ENCODE measurements around the gene OPRL1. TPM values are rescaled to one million over a fixed set of nuclear protein-coding genes. Genes with fewer than 3 reads are reported as not detected.

OPRL1 gene
- total RNA-seq, 4 donors from 2014 or later: 0.14 to 0.32 TPM; not detected in 2

- no peaks in the 10 kb centered on the region for H3K9me3 ChIP-seq
- no peak for TF ChIP-seq POLR2A (IDR thresholded peaks at IDR 0.05)
- TF ChIP-seq, protein P1, sequence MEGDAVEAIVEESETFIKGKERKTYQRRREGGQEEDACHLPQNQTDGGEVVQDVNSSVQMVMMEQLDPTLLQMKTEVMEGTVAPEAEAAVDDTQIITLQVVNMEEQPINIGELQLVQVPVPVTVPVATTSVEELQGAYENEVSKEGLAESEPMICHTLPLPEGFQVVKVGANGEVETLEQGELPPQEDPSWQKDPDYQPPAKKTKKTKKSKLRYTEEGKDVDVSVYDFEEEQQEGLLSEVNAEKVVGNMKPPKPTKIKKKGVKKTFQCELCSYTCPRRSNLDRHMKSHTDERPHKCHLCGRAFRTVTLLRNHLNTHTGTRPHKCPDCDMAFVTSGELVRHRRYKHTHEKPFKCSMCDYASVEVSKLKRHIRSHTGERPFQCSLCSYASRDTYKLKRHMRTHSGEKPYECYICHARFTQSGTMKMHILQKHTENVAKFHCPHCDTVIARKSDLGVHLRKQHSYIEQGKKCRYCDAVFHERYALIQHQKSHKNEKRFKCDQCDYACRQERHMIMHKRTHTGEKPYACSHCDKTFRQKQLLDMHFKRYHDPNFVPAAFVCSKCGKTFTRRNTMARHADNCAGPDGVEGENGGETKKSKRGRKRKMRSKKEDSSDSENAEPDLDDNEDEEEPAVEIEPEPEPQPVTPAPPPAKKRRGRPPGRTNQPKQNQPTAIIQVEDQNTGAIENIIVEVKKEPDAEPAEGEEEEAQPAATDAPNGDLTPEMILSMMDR (IDR thresholded peaks at IDR 0.05): no peak
- no peak for TF ChIP-seq EP300 (IDR thresholded peaks at IDR 0.05; ENCODE audit: low read depth)
- no peak for TF ChIP-seq POLR2AphosphoS5 (IDR thresholded peaks at IDR 0.05)
- 58% methylated on average over 16 of the region's 22 CpGs; no CpG with 5 or more reads in 1 of the 2 donors for WGBS, 2 donors (ENCODE audit: low coverage in 1 of 2)
- H3K4me3 ChIP-seq: no peak within 1 kb of the TSS
- peaks cover 22% of the 10 kb centered on the region for H3K27me3 ChIP-seq
- peak; percentile 7 for DNase-seq
- H3K36me3 ChIP-seq: no peaks in the 10 kb centered on the region
- in situ Hi-C loops (cut with MboI; ENCODE audit: low pct_ligation_motif_present in 1 of 4, low pct_unique_long_range_greater_than_20kb in 1 of 4, low sequenced_read_pairs in 3 of 4): no loop called here
- no peak within 1 kb of the TSS for H3K27ac ChIP-seq
- intact Hi-C loops (cut with DNase I; ENCODE audit: low total_unique reads): no loop called here
- peaks cover 0 to 5% (median 4%) of the 10 kb centered on the region in 4 donors for H3K4me1 ChIP-seq
These were observed 27.3 kb downstream of the OPRL1 start, which contains the start of gene NPBWR2 for GRCh38 chr20:64106981-64107735. TSS of gene NPBWR2 (minus strand) at chr20:64107565. CDS start at chr20:64106831, 734 bp downstream.

DNA sequence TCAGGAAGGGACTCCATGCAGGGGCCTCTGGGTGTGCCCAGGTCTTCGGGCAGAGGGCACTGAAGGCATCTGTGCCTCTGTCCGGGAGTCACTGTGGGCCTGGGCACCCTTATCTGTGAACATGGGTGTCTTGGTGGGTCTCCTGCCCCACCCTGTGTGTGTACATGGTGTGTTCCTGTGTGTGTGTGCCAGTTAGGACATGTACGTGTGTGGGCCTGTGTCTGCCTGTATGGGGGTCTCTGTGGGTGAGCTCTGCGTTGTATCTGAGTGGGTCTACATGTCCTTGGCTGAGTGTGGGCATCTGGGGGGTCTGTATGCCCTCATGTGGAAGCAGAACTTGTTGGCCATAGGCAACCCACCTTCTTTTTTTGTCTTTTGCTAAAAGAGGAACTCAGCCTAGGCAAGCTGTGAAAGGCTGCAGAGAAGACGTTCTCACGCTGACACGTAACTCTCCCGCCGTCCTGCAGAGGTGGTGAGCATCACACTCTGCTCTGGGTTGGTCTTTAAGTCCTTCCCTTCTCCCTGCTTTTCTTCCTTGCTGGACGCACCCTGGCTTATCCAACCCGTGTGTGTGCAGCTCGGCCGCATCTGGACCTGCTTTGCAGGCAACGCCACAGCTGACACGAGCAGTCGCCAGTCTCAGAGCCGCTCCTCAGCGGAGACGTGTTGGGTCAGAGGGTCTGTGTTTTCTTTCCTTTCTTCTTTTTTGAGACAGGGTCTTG is 28.0 kb downstream of the OPRL1 start:
- Histone ChIP-seq H3K36me3 (no peaks in the 10 kb centered on the region), H3K9me3 (no peaks in the 10 kb centered on the region), H3K4me3 (no peak overlapping the region), H3K4me1 (no peaks in the 10 kb centered on the region), H3K27ac (no peak overlapping the region), H3K27me3 (peaks cover 15% of the 10 kb centered on the region)
- intact Hi-C loops (cut with DNase I; ENCODE audit: low total_unique reads) (no loop called here), in situ Hi-C loops (cut with MboI; ENCODE audit: low pct_ligation_motif_present in 1 of 4, low pct_unique_long_range_greater_than_20kb in 1 of 4, low sequenced_read_pairs in 3 of 4) (no loop called here)
- peak; percentile 6 for DNase-seq
- TF ChIP-seq POLR2A (IDR thresholded peaks at IDR 0.05) (no peak), POLR2AphosphoS5 (IDR thresholded peaks at IDR 0.05) (no peak), EP300 (IDR thresholded peaks at IDR 0.05; ENCODE audit: low read depth) (no peak)
- TF ChIP-seq, protein P1 (IDR thresholded peaks at IDR 0.05): no peak
- 73% methylated on average over 3 to 18 of the region's 19 CpGs for WGBS, 2 donors (ENCODE audit: low coverage in 1 of 2)

- TF ChIP-seq, protein P1 (IDR thresholded peaks at IDR 0.05): no peak
- no peak for TF ChIP-seq EP300 (IDR thresholded peaks at IDR 0.05; ENCODE audit: low read depth)
- Histone ChIP-seq H3K9me3 (no peaks in the 10 kb centered on the region), H3K4me1 (no peaks in the 10 kb centered on the region), H3K4me3 (no peak overlapping the region), H3K36me3 (no peaks in the 10 kb centered on the region), H3K27ac (no peak overlapping the region), H3K27me3 (peaks cover 5% of the 10 kb centered on the region)
- 70 to 74% methylated on average over 2 to 26 of the region's 26 CpGs for WGBS, 2 donors (ENCODE audit: low coverage in 1 of 2)
- peak; percentile 4 for DNase-seq
- intact Hi-C loops (cut with DNase I; ENCODE audit: low total_unique reads): no loop called here
- in situ Hi-C loops (cut with MboI; ENCODE audit: low pct_ligation_motif_present in 1 of 4, low pct_unique_long_range_greater_than_20kb in 1 of 4, low sequenced_read_pairs in 3 of 4): no loop called here
These were observed 29.1 kb downstream of the OPRL1 start for GRCh38 chr20:64108731-64109681.
